ENCODE data around the gene ZNF681. TPM values are rescaled to one million over a fixed set of nuclear protein-coding genes. Genes with fewer than 3 reads are reported as not detected.

The ZNF681 gene
- total RNA-seq, 1 donor from 2014 or later, result 8.1 TPM

GRCh38 chr19:23771761-23772674, 13.3 kb upstream of the ZNF681 start:
- no peaks in the 10 kb centered on the region for H3K9me3 Mint-ChIP-seq (ENCODE audit: unreplicated experiment)
- peaks cover 1% of the 10 kb centered on the region for H3K27me3 Mint-ChIP-seq (ENCODE audit: unreplicated experiment)
- TF ChIP-seq CTCF (IDR thresholded peaks at IDR 0.05; ENCODE audit: partially characterized antibody, unreplicated experiment), result no peak
- H3K27ac Mint-ChIP-seq (ENCODE audit: unreplicated experiment), result no peak overlapping the region
- no peak overlapping the region for H3K4me3 Mint-ChIP-seq (ENCODE audit: unreplicated experiment)
- no peak for DNase-seq
- H3K4me1 Mint-ChIP-seq (ENCODE audit: low read depth, unreplicated experiment), result peaks cover 3% of the 10 kb centered on the region
- H3K36me3 Mint-ChIP-seq (ENCODE audit: unreplicated experiment), result no peaks in the 10 kb centered on the region

DNA sequence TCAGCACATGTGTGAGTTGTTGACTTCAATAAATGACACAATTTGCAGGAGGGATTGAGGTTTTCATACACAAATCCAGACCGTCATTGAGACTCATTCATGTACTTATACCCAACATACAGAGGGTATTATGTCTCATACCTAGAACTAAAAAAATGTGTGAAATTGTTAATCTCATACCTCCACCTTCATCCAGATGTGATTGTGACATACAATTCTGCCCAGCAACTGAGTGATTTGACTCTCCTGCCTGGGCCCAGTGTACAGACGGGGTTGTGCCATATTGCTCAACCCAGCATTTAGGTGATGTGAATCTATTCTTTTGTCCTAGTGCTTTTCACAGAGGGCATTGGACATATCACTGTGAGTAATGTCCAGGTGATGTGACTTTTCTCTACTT, 12.6 kb upstream of the ZNF681 start:
- Mint-ChIP-seq H3K4me1 (ENCODE audit: low read depth, unreplicated experiment) (peaks cover 3% of the 10 kb centered on the region), H3K4me3 (ENCODE audit: unreplicated experiment) (no peak overlapping the region), H3K27ac (ENCODE audit: unreplicated experiment) (no peak overlapping the region), H3K27me3 (ENCODE audit: unreplicated experiment) (peaks cover 1% of the 10 kb centered on the region), H3K9me3 (ENCODE audit: unreplicated experiment) (no peaks in the 10 kb centered on the region), H3K36me3 (ENCODE audit: unreplicated experiment) (no peaks in the 10 kb centered on the region)
- DNase-seq, result no peak
- TF ChIP-seq CTCF (IDR thresholded peaks at IDR 0.05; ENCODE audit: partially characterized antibody, unreplicated experiment), result no peak

DNA sequence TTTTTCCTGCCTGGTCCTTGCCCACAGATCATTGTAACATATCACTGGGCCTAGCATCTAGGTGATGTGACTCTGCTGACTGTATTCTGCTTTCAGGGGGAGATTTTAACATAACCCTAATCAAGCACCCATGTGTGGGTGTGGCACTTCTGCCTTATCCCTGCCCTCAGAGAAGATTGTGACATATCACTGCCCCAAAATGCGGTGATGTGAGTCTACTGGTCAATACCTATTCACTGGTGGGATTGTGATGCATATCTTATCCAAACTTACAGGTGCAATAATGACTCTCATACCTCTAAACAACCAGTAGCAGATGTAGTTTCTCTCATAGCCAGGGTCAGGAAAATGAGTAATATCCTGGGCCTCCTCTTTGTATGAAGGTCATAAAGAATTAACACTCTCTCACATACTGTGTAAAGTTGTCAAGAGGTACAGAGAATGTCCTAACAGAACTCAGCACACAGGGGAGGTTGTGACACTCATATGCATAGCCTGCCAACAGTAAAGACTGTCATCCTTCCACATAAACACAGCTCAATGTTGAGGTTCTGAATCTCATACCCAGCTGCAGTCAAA, 12.1 kb upstream of the ZNF681 start:
- peaks cover 1% of the 10 kb centered on the region for H3K27me3 Mint-ChIP-seq (ENCODE audit: unreplicated experiment)
- no peak overlapping the region for H3K4me3 Mint-ChIP-seq (ENCODE audit: unreplicated experiment)
- H3K4me1 Mint-ChIP-seq (ENCODE audit: low read depth, unreplicated experiment), result peaks cover 3% of the 10 kb centered on the region
- no peak overlapping the region for H3K27ac Mint-ChIP-seq (ENCODE audit: unreplicated experiment)
- DNase-seq, result no peak
- no peak for TF ChIP-seq CTCF (IDR thresholded peaks at IDR 0.05; ENCODE audit: partially characterized antibody, unreplicated experiment)
- H3K36me3 Mint-ChIP-seq (ENCODE audit: unreplicated experiment), result no peaks in the 10 kb centered on the region
- no peaks in the 10 kb centered on the region for H3K9me3 Mint-ChIP-seq (ENCODE audit: unreplicated experiment)

DNA sequence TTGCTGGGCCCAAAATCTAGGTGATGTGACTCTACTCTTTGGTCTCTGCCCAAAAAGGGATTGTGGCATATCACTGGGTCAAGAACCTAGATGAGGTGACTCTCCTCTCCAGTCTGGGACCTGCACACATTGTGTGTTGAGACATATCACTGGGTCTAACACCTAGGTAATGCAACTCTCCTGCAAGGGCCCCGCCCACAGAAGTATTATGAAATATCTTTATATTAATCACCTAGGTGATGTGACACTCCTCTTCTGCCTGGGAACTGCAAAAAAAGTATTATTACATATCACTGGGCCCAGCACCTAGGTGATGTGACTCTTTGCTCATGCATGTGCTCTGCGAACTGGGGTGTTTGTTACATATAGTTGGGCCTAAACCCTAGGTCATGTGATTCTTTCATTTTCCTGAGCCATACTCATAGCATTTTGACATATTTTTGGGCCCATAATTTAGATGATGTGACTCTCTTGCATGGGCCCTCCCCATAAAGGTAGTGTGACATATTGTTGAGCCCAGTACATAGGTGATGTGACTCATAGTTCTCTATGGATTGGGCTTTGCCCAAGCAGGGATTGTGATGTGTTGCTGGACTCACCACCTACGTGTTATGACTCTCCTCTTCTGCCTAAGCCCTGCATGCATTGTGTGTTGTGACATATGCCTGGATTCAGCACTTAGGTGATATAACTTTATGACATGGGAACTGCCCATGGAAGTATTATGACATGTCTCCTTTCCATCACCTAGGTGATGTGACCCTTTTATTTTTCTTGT, 11.2 kb upstream of the ZNF681 start:
- H3K27me3 Mint-ChIP-seq (ENCODE audit: unreplicated experiment), result peaks cover 1% of the 10 kb centered on the region
- peaks cover 4% of the 10 kb centered on the region for H3K36me3 Mint-ChIP-seq (ENCODE audit: unreplicated experiment)
- H3K9me3 Mint-ChIP-seq (ENCODE audit: unreplicated experiment), result no peaks in the 10 kb centered on the region
- DNase-seq, result no peak
- TF ChIP-seq CTCF (IDR thresholded peaks at IDR 0.05; ENCODE audit: partially characterized antibody, unreplicated experiment), result no peak
- H3K4me3 Mint-ChIP-seq (ENCODE audit: unreplicated experiment), result no peak overlapping the region
- peaks cover 5% of the 10 kb centered on the region for H3K4me1 Mint-ChIP-seq (ENCODE audit: low read depth, unreplicated experiment)
- H3K27ac Mint-ChIP-seq (ENCODE audit: unreplicated experiment), result no peak overlapping the region

All from glutamatergic neuron (in vitro differentiated cells).